ENCODE results near the gene LRRC8A. TPM values are rescaled to one million over a fixed set of nuclear protein-coding genes. Genes with fewer than 3 reads are reported as not detected.

The LRRC8A gene
- total and polyA plus RNA-seq, 2 of the 8 experiments (the other 6 are each of a cell fraction or from before 2014, with no cell fraction given): 103 to 111 TPM

- TF ChIP-seq SP1 (IDR thresholded peaks at IDR 0.05; ENCODE audit: low read depth, low read length) (no peak), CBX8 (IDR thresholded peaks at IDR 0.05; ENCODE audit: borderline replicate concordance, low read depth, low read length) (no peak), CEBPB (IDR thresholded peaks at IDR 0.05; ENCODE audit: low read depth, low read length) (no peak), YY1 (IDR thresholded peaks at IDR 0.05; ENCODE audit: low read depth, low read length) (no peak), POLR2A (IDR thresholded peaks at IDR 0.05; ENCODE audit: control extremely low read depth in 1 of 2, low read depth in 2 of 2, low read length in 2 of 2) (no peak), TCF12 (IDR thresholded peaks at IDR 0.05; ENCODE audit: low read depth, low read length) (no peak), RFX5 (IDR thresholded peaks at IDR 0.05; ENCODE audit: borderline replicate concordance, low read depth, low read length) (no peak), JUN (IDR thresholded peaks at IDR 0.05; ENCODE audit: low read depth, low read length) (no peak)
Observed at GRCh38 chr9:128833696-128834095, 48.2 kb upstream of the LRRC8A start (continued).
